ENCODE data around the gene HOXC9. TPM values are rescaled to one million over a fixed set of nuclear protein-coding genes. Genes with fewer than 3 reads are reported as not detected.

The HOXC9 gene
- total and polyA plus RNA-seq, 2 of the 8 experiments (the other 6 are each of a cell fraction or from before 2014, with no cell fraction given), result not detected

- Histone ChIP-seq H3K4me3 (ENCODE audit: extremely low read depth in 1 of 4, insufficient read depth in 2 of 4, low read depth in 3 of 4, low read length in 4 of 4) (peak overlapping the region in 1 of 4 experiments; percentile 13; a peak in 1 of 8 replicates), H3K4me2 (ENCODE audit: insufficient read depth in 1 of 2, low read depth in 2 of 2, low read length in 2 of 2) (peak overlapping the region in 1 of 2 experiments; percentile 19; a peak in 1 of 4 replicates), H3K23ac (ENCODE audit: insufficient read length) (no peak overlapping the region), H4K91ac (replicated peaks; ENCODE audit: insufficient read length, low read length) (no peak overlapping the region), H3K79me2 (ENCODE audit: control insufficient read depth in 1 of 2, insufficient read depth in 2 of 2, low read length in 2 of 2) (no peaks in the 10 kb centered on the region), H3K36me3 (ENCODE audit: control insufficient read depth in 2 of 4, insufficient read depth in 4 of 4, low read length in 3 of 4) (peaks cover 0 to 11% (median 0%) of the 10 kb centered on the region in 4 experiments; a peak in 1 of 8 replicates), H2BK15ac (ENCODE audit: low read length) (no peak overlapping the region), H3K27me3 (replicated peaks in 1 of 4; ENCODE audit: control insufficient read depth in 3 of 4, extremely low read depth in 1 of 4, insufficient read depth in 3 of 4, low read length in 3 of 4) (peaks cover 100% of the 10 kb centered on the region in 4 experiments), H2BK5ac (ENCODE audit: low read depth, low read length) (no peak overlapping the region), H3K56ac (replicated peaks; ENCODE audit: insufficient read length, low read depth, low read length) (no peak overlapping the region), H3K79me1 (ENCODE audit: low read depth, low read length) (no peaks in the 10 kb centered on the region), H4K8ac (ENCODE audit: extremely low read depth, insufficient read depth, low read length) (no peak overlapping the region), H4K20me1 (replicated peaks in 1 of 2; ENCODE audit: control insufficient read depth in 1 of 2, insufficient read depth in 2 of 2, low read length in 2 of 2) (peaks cover 29 to 60% of the 10 kb centered on the region in 2 experiments), H3K9me3 (ENCODE audit: insufficient read depth in 2 of 2, low read depth in 1 of 2, low read length in 1 of 2) (no peaks in the 10 kb centered on the region; a peak in 1 of 4 replicates), H3K23me2 (ENCODE audit: low read depth, low read length) (no peaks in the 10 kb centered on the region), H2AK5ac (ENCODE audit: low read depth, low read length) (no peak overlapping the region), H3K4me1 (replicated peaks in 1 of 4; ENCODE audit: control insufficient read depth in 3 of 4, insufficient read depth in 4 of 4, low read length in 3 of 4) (peaks cover 0 to 10% (median 4%) of the 10 kb centered on the region in 4 experiments; a peak in 3 of 7 replicates), H3K4ac (replicated peaks; ENCODE audit: insufficient read length, low read depth, low read length) (no peak overlapping the region), H4K5ac (ENCODE audit: insufficient read length, low read depth, low read length) (no peak overlapping the region), H2BK12ac (ENCODE audit: low read depth, low read length) (no peak overlapping the region; the same call in 1 of the 2 replicates), H2AFZ (ENCODE audit: low read length) (no peak overlapping the region), H3K27ac (ENCODE audit: low read depth, low read length) (no peak overlapping the region), H3K18ac (ENCODE audit: extremely low read depth, low read length) (no peak overlapping the region), H3K14ac (ENCODE audit: insufficient read length) (no peak overlapping the region), H2BK20ac (ENCODE audit: low read length) (no peak overlapping the region), H3K9ac (replicated peaks in 1 of 4; ENCODE audit: extremely low read depth in 1 of 4, low read depth in 3 of 4, low read length in 3 of 4) (no peak overlapping the region), H2BK120ac (replicated peaks; ENCODE audit: low read depth, low read length) (no peak overlapping the region)
- no peak for FAIRE-seq
- ChIA-PET POLR2A (ENCODE audit: partially characterized antibody) (interaction anchor here (1.2 kb wide), 1 partner anchor 16 kb away, joined by 4 read pairs; no protein-coding TSS in a partner anchor), CTCF (ENCODE audit: partially characterized antibody) (interaction anchor here (1.1 to 5.6 kb wide), 4 partner anchors 9 to 200 kb away, joined by 3 to 40 read pairs (median 4); partner anchors contain the start of gene HOXC10)
- peak; percentile 80; the same call in 1 of the 2 replicates for TF ChIP-seq CBX8 (IDR thresholded peaks at IDR 0.05; ENCODE audit: borderline replicate concordance, low read depth, low read length)
- TF ChIP-seq SAP30 (IDR thresholded peaks at IDR 0.05; ENCODE audit: insufficient read depth, insufficient replicate concordance, low read length), result no peak
- peak; percentile 65 for TF ChIP-seq SUZ12 (IDR thresholded peaks at IDR 0.05; ENCODE audit: low read length)
- 9 to 100% methylated on average over 1 to 10 of the region's 10 CpGs for WGBS, 2 experiments (ENCODE audit: extremely low coverage in 1 of 2, insufficient coverage in 1 of 2, insufficient read length in 1 of 2, insufficient replicate concordance in 2 of 2, low coverage in 1 of 2, low lambda C conversion rate in 2 of 2, missing lambda C conversion rate in 1 of 2)
- no peak for DNase-seq (ENCODE audit: low read depth in 1 of 2, low spot score in 2 of 2)
Observed at GRCh38 chr12:53955776-53956250, 44.1 kb upstream of the HOXC9 start.
